HG02943 (cell line): Measurements from ENCODE around the gene IRF6.

Experiments used
- ATAC-seq: cut with Tn5 transposase; IDR thresholded peaks from one replicate; pipeline ENCODE4 v1.9.1; 2021; ENCODE audit warnings: mild to moderate bottlenecking, low read depth, moderate library complexity; ENCODE audit not compliant: unreplicated experiment

The IRF6 gene

DNA sequence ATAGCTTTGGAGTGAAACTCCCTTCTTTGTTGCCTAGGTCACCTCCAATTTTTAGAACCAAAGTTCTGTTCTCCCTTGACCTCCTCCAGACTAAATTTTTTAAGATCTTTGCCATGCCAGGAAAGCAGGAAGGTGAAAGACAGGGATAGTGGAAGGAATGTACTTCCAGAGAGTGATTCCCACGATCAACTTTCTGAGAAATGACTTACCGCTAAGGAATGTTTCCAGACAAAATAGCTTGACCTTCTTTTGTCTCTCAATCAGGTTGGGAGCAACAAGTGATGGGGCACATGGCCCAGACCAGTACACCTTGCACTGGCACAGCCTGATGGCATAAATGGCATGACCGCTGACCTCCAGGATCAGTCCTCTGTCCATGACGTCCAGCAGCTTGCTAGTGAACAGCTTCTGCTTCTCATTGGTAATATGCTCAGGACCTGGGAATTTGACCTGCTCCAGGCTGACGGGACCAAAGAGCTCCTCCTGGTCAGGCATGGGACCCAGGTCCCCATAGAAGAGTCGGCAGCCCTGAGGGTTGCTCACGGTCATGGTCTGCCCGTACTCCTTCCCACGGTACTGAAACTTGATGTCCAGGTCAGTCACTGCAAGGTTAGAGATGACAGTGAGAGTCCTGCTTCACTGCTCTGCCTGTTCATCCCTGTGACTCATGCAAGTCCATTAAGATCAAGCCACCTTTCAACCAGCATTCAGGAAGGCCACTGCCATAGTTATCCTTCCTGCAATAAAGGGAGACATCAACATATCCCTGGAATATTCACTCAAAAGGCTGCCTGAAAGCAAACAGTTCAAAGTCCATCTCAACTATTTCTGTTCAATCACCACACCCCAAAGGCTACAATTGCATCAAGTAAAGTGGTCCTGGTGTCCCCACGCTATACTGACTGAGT, 15.4 kb downstream of the IRF6 start:
- ATAC-seq: no peak

DNA sequence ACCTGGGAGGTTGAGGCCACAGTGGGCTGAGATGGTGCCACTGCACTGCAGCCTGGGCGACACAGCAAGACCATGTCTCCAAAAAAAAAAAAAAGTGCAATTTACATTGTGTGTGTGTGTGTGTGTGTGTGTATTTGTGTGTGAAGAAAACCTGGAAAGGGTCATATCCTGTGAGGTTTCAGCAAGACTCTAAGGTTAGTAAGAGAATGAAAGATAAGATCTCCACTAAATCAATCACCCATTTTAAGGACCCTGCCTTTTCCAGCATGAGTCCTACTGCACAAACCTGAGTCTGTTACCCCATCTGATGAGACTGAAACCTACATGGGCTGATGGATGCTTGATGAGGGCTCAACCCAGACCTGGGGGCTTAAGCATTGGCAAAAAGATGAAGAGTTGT, 16.7 kb downstream of the IRF6 start:
- no peak for ATAC-seq

DNA sequence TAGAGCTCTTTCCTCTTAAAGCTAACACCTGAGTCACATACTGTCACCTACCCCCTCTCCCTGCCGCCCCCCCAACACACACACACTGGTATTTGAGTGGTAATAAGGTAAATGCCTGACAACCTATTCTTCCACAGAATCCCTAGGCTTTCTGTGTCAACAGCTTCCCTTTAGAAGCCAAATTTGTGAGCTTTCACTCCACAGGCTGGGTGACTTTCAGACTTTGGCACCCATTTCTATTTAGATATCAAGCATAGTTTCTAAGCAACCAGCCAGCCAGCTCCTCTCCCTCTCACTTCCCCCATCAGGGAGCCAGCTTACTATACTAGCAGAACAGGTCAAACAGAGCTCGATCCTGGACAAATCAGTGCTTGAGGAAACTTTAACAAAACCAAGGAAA, 18.4 kb downstream of the IRF6 start:
- no peak for ATAC-seq

DNA sequence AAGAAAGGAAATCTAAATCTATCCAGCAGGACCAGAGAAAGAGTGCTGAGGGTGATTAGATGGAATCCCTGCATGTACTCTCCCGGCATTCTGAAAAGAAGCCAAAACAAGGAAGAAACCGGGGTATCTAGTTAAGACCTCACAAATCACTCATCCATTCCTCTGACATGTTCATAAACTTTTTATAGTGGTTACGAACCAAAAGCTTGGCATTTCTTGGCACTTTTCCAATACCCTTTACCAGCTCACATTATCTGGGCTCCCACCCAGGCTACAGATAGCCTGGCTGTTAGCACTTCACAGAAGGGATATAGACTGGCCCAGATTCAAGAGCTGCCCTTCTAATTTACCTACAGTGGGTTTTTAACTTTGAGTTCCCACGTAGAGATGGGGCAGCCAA, 19.8 kb downstream of the IRF6 start:
- ATAC-seq: no peak

DNA sequence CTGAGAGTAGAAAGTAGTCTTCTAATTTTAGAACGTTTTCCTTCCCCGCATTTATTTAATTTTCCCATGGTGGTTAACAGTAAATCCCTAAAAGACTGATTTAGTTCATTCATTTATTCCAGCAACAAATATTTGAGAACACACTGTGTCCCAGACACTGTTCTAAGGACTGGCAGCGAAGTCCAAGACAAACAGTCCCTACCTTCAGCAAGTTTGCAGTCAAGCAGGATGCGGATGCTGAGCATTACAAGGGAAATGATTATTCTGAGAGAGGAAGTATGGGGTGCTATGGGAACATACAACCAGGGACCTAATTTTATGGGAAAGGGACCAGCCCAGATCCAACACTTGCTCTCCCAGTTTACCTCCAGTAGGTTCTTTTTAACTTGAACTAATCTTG, 20.4 kb downstream of the IRF6 start:
- no peak for ATAC-seq

DNA sequence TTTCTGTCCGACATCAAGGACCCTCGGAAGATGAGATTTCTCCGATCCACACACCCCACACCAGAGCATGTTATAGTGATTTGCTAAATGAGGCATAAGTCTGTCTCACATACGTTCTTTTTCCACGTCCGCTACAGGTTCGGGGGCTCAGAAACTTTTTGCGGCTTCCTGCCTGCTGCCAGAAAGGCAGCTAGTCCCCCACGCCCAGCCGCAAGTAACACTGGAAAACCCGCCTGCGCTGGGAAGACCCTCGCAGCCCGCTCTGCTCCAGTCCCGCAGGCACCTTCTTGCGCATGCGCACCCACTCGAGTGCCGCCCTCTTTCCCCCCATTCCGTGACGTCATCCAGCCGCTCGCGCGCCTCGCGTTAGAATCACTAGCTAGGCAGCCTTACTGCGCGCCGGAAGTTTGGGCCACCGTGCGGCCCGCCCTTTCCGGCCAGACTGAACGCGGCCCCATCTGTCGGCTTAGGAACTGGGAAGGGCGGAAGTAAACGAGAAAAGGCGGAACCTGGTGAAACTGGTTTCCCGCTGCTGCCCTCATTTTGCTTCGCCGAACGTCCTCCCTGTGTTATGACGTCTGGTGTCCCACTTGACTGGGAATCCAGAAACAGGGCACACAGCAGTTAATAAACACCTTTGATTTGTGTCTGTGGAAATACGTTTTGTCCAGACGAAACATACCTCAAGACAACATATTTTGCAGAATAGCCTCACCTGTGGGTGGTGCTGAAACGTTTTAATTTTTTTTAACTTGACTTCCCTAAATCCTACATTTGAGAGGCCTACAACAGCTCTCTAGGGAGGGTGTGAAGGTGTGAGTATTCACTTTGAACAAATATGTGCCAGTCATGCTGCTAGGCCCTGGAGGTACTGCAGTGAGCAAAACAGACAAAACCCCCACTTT, 21.4 kb downstream of the IRF6 start, which contains the start of gene C1orf74:
C1orf74 (minus strand) TSS at position 295 of the 905 bp plus-strand sequence. CDS start 925 bp downstream, outside the sequence.
- ATAC-seq: peak; percentile 99

DNA sequence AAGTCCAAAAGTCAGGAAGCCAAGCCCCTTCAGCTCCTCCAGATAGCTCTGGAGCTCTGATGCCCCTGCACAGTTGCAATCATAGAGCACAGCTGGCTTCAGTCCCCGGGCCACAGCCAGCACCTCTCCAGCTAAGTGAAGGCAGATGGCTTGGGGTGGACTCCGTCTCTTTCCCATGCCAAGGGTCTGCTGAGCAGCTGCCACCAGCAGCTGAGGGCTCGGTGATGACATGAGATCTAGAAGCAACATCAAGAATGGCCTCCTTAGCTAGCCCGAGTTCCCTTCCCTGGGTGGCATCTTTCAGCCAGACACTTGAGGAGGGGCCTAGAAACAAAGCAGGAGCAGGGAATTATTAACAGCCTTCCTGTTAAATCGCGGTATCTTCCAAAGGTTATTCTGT, 22.6 kb downstream of the IRF6 start:
- no peak for ATAC-seq

DNA sequence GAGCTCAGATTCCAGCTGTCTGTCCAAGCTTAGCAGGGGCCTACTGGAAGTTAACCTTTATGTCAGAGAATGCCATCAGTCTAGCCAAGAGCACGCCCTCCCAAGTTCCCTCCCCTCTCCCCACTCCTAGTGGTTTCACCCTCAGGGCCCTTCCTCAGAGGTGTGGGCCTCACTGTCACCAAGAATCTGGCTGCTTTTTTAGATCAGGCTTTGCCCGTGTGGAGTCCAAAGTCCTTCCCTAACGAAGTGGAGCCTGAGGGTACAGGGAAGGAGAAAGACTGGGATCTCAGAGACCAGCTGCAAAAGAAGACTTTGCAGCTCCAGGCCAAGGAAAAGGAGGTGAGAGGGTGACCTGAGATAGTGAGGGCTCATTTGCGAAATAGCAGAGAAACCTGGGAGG, 25.7 kb downstream of the IRF6 start:
- no peak for ATAC-seq

DNA sequence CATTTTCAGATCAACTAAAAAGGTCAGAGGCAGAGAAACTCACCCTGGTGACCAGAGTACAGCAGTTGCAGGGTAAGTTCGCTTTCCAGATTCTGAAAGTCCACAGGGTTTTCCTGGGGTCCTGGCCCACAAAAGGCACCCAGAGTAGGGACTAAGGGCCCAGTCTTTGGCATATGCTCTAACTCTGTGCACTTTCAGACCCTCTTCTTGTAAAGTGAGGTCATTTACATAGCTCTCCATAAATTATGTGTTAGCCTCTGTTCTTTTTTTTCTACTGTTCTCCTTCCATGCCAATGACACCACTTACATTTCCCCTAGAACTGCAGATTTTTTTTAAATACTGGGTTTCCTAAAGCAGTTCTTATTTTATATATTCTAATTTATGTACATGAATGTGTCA, 27.8 kb downstream of the IRF6 start:
- no peak for ATAC-seq

DNA sequence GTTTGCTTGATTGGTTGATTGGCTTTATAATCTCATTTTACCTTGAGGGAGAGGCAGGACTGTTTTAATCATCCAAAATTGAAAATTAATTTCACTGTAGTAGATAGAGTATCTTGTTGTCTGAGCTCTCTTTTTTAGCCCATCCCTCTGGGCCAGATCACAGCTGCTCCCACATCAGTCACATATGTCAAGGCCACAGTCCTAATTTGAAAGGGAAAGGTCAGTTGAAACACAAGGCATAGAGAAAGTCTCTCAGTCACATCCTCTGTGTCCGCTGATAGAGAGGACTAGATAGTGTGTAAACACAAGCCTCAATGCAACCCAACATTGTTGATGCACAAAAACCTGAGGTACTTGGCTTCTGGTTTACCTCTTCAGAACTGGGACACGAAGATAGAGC, 28.4 kb downstream of the IRF6 start:
- ATAC-seq: no peak

DNA sequence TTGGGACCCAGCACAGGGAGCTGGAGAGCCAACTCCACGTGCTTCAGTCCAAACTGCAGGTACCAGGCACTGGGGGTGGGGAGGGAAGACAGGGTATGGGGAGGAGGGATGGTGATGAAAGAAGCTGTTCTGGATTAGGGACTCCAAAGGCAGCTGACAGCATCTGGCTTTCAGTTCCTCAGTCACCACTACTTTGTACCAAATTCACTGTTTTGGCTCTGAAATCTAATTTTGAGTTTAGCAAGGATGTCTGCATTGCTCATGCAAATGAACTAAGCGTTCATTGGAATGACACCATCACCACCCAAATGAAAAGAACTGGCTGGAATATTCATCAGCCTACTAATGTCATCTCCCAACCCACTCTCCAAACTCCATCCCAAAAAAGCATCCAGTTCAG, 30.3 kb downstream of the IRF6 start:
- ATAC-seq: no peak

DNA sequence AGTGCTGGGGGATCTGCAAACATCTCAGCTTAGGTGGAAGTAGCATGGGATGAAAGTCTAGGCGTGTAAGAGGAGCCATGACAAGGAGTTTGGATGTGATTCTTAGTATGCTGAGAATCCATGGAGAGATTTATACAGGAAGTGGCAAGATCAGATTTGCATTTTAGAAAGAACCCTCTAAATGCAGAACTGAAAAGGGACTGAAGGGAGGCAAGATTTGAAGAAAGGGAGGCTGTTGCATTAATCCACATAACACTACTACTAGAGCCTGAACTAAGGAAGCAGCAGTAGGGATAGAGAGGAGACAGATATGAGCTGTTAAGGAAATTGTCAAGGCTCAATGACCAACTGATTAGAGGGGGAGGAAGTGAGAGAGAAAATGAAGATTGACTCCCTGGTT, 31.4 kb downstream of the IRF6 start:
- ATAC-seq: no peak

DNA sequence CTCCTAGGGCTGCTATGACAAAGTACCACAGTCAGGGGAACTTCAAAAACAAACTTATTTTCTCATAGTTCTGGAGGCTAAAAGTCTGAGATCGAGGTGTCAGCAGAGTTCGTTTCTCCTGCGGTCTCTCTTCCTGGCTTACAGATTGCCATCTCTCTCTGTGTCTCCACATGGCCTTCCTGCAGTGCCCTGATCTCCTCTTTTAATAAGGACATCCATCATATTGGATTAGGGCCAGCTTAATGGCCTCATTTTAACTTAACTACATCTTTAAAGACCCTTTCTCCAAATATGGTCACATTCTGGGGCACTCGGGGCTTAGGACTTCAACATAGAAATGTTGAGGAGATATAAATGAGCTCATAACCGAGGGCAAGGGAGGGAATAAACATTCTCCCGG, 33.8 kb downstream of the IRF6 start:
- no peak for ATAC-seq

DNA sequence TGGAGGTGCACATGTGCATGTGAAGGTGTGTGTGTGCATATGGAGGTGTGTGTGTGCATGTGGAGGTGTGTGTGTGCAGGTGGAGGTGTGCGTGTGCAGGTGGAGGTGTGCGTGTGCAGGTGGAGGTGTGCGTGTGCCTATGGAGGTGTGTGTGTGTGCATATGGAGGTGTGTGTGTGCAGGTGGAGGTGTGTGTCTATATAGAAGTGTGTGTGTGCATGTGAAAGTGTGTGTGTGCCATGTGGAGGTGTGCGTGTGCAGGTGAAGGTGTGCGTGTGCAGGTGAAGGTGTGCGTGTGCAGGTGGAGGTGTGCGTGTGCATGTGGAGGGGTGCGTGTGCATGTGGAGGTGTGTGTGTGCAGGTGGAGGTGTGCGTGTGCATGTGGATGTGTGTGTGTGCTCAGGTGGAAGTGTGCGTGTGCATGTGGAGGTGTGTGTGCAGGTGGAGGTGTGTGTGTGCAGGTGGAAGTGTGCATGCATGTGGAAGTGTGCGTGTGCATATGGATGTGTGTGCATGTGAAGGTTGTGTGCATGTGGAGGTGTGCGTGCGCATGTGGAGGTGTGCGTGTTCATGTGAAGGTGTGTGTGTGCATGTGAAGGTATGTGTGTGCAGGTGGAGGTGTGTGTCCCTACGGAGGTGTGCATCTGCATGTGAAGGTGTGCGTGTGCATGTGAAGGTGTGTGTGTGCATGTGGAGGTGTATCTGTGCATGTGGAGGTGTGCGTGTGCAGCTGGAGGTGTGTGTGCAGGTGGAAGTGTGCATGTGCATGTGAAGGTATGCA, 35.1 kb downstream of the IRF6 start:
- ATAC-seq: no peak

DNA sequence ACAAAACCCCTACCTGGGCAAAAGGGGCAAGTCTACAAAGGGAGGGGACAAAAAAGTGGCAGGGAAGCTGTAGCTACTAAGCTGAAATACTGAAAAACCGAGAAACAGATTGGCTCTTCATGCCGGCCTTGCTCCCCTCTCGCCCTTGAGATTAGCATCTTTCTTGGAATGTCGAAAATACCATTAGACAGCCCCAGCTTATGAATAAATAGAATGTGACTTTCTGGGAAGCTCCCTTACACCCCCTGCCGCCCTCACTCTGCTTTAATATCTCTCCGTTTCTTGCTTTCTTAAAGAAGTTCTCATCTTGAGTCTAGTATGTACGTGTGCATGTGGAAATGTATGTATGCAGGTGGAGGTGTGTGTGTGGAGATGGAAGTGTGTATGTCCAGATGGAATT, 36.0 kb downstream of the IRF6 start:
- no peak for ATAC-seq

DNA sequence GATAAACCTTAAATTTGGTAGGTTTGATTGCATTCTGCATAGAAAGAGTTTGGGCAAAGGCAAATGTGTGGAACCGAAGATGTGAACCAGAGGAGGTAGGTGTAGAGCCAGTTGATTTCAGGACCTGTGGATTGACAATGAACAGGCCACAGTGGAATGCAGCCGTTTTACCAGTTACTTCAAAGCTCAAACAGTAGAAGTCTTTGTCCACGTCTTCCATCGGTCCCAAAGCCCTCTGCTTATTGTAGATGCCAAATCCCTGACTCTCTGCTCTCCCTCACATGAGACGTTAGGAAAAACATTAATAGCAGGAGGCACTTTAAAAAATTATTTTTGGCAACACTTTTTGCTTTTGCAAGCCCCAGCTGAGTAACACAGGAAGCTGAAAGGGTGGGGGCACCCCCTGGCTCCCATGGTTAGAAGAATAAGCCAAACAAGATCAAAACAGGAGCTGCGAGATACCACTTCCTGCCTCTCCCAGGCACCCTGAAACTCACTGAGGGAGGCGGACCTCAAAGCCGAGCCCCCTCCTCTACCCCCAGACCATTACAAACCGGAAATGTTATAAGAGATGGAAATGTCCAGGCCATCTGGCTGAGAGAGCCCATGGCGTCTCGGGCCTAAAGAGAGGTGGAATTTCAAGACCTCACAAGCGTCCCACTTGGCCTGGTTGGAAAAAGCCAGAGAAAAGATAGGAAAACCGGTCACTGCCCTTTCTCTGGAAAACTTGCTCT, 36.6 kb downstream of the IRF6 start:
- peak; percentile 85 for ATAC-seq

DNA sequence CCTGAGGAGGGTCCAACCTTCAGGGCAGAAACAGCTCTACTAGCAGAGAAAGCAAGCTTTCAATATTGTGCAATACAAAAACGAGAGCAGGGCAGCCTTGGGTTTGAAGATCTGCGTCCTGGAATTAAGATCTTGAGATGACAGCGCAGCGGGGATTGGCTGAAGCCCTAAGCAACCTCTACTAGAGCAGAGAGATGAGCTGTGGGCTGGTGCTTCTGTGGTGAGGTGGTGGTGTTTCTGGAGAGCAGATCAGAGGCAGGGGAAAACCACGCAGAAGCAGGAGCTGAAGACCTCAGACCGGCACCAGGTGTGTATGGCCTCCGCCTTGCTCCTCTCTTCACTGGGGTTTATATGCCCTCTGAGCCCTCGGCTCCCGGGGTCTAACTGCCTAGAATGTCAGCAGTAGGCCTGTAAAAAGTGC, 37.6 kb downstream of the IRF6 start:
- ATAC-seq: peak; percentile 80

DNA sequence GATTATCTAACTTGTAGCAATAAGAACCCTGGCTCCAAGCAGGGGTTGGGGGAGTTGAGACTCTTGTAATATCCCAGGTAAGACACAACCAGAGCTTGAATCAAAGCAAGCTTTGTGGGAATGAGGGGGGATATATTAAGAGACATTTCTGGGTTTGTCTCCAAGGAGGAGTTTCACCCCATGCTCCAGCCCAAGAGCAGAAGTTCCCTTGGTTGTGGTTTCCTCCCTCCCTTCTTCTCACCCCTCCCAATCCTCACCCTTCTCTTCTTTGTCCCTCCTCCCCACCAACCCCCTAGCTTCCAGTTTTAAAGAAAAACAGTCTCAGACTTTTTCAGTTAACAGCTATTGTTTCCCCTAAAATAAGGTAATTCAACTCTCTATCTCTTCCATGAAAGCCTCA, 38.2 kb downstream of the IRF6 start:
- ATAC-seq: no peak

DNA sequence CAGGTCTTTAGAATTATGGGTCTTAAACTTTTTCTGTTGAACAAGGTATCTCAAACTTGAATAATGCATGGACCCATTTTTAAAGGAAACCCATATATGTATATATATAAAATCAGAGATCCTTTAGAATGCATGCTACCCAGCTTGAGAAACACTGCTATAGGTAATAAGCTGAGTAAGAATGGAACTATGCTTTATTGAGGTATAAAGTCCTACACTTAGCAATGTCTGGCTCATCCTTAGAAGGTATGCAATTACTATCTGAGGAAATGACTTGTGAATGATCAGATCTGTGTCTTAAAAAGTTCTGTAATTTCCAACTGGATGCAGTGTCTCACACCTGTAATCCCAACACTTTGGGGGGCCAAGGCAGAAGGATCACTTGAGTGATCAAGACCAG, 38.8 kb downstream of the IRF6 start:
- no peak for ATAC-seq

DNA sequence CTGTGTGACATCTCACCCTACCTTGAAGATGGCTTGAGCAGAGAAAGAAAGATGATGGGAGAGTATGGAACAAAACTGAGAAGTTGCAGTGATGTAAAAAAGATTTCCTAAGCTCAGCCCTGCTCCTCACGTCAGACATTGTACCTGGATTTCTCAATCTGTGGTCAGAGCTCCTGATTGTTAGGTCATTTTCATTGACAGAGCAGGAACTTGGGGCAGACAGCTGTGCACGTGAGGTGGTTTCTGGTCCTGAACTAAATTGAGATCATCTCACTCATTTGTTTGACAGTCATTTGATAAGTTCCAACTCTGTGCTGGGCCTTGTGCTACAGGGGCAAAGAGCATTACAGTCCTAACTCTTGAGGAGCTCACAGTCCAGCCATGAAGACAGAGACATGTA, 39.9 kb downstream of the IRF6 start:
- no peak for ATAC-seq
